22Rv1 (cell line): Measurements from ENCODE around the gene PANX1.

Experiments
- H3K27ac ChIP-seq: fragments of 450-650 bp; 2 replicates; pipeline ENCODE4 v1.5.1; 2017
- ZFX ChIP-seq: fragments of 450-650 bp; IDR thresholded peaks from 2 replicates; pipeline ENCODE4 v1.6.1; 2017; ENCODE audit warnings: antibody characterized with exemption, borderline replicate concordance
- TF ChIP-seq, protein P1 (sequence below): fragments of 450-650 bp; IDR thresholded peaks from 2 replicates; pipeline ENCODE4 v1.5.1; 2017; ENCODE audit warnings: mild to moderate bottlenecking

The PANX1 gene

GRCh38 chr11:94186342-94187203, 57.9 kb downstream of the PANX1 start:
- no peak overlapping the region for H3K27ac ChIP-seq
- TF ChIP-seq ZFX = no peak
- TF ChIP-seq, protein P1, sequence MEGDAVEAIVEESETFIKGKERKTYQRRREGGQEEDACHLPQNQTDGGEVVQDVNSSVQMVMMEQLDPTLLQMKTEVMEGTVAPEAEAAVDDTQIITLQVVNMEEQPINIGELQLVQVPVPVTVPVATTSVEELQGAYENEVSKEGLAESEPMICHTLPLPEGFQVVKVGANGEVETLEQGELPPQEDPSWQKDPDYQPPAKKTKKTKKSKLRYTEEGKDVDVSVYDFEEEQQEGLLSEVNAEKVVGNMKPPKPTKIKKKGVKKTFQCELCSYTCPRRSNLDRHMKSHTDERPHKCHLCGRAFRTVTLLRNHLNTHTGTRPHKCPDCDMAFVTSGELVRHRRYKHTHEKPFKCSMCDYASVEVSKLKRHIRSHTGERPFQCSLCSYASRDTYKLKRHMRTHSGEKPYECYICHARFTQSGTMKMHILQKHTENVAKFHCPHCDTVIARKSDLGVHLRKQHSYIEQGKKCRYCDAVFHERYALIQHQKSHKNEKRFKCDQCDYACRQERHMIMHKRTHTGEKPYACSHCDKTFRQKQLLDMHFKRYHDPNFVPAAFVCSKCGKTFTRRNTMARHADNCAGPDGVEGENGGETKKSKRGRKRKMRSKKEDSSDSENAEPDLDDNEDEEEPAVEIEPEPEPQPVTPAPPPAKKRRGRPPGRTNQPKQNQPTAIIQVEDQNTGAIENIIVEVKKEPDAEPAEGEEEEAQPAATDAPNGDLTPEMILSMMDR = no peak

- H3K27ac ChIP-seq = no peak overlapping the region
- no peak for TF ChIP-seq ZFX
- TF ChIP-seq, protein P1 = no peak
Measured at GRCh38 chr11:94193288-94193687, 64.6 kb downstream of the PANX1 start.

- H3K27ac ChIP-seq = no peak overlapping the region
- TF ChIP-seq, protein P1 = no peak
- TF ChIP-seq ZFX = no peak
Measured at GRCh38 chr11:94194712-94195111, 66.1 kb downstream of the PANX1 start.

DNA sequence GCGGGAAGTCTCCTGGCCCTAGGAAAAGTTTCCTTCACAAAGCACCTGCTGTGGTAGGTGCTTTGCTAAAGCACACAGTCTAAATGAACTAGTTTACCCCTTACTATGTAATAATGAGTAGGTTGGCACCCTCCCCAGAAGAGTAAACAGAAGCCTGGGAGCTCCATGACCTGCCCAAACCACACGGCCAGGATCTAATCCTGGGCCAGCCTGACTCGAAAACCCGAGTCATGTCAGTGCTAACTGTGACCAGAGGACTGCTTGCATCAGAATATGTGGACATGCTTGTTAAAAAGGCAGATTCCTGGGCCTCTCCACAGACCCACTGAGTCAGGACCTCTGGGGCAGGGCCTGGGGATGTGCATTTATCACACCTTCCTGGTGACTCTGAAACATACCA, 67.7 kb downstream of the PANX1 start:
- TF ChIP-seq, protein P1 = no peak
- no peak for TF ChIP-seq ZFX
- H3K27ac ChIP-seq = no peak overlapping the region

GRCh38 chr11:94198718-94199117, 70.1 kb downstream of the PANX1 start:
- TF ChIP-seq, protein P1 = no peak
- no peak for TF ChIP-seq ZFX
- H3K27ac ChIP-seq = no peak overlapping the region

DNA sequence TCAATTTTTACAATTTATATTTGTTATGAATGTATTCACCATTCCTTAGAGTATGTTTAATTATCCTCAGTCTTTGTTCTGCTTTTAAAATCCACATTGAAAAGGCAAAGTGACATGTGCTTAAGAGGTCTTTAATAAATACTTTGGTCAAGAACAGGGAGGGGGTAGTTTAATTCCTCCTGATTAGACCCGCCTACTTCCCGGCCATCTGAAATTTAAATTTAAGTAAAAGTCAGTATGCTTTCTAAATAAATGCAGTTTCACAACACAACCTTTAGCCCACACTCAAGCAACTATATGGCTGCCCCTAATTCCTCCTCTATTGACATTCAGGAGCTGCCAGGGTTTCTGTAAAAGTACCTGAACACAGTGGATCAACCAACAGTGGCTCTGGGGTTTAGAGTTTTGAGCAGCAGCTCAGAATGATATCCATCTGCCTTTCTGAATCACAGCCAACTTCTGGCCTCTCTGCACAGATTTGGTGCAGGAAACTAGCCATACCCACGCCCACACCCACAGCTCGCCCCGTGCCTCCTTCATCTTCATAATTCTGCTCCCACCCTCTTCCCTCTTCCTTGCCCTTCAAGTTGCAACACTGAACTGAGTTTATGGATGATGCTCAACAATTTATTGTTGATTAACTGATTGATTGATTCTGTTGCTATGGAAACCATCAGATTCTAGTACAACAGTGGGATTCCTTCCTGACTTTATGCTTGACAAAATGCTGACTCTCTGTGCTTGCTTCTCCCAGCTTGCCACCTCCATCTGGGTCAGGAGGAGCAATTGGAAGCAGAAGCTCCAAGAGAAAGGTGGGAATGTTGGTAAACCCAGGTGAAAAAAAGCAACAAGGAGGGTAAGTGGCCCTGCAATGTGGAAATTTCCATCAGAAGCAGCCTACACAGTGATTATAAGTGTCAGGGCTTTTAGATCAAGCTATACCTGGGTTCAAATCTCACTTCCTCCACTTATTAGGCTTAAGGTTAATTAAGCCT, 70.8 kb downstream of the PANX1 start:
- H3K27ac ChIP-seq = no peak overlapping the region
- TF ChIP-seq, protein P1 = no peak
- no peak for TF ChIP-seq ZFX
